Neural crest cell (in vitro differentiated cells): ENCODE measurements around the gene EBI3. TPM values are rescaled to one million over a fixed set of nuclear protein-coding genes. Genes with fewer than 3 reads are reported as not detected.

Source experiments
- DNase-seq: peaks from one replicate; pipeline ENCODE4 v3.0.0; 2021; ENCODE audit warnings: low read depth, mixed read lengths, low spot score
- H3K27ac Mint-ChIP-seq: one replicate; pipeline ENCODE4 v1.8.0; 2021; ENCODE audit warnings: mild to moderate bottlenecking, mixed read lengths; ENCODE audit not compliant: unreplicated experiment
- H3K27me3 Mint-ChIP-seq: 2 replicates; pipeline ENCODE4 v1.8.0; 2021; ENCODE audit warnings: low read depth, mild to moderate bottlenecking, mixed read lengths
- H3K36me3 Mint-ChIP-seq: 2 replicates; pipeline ENCODE4 v1.8.0; 2021; ENCODE audit warnings: low read depth, mild to moderate bottlenecking, mixed read lengths
- H3K4me1 Mint-ChIP-seq: 2 replicates; pipeline ENCODE4 v1.8.0; 2021; ENCODE audit warnings: mixed read lengths
- H3K4me3 Mint-ChIP-seq: one replicate; pipeline ENCODE4 v1.8.0; 2021; ENCODE audit warnings: mild to moderate bottlenecking, mixed read lengths
- H3K9me3 Mint-ChIP-seq: 2 replicates; pipeline ENCODE4 v1.8.0; 2021; ENCODE audit warnings: mixed read lengths
- CTCF ChIP-seq: fragments of 200-600 bp; sonication (generic); conservative IDR thresholded peaks from 2 replicates; pipeline ENCODE4 v1.5.0; 2021; ENCODE audit warnings: antibody characterized with exemption, mild to moderate bottlenecking
- total RNA-seq: library from RNA; stranded (reverse); gene quantifications from 2 replicates; pipeline ENCODE4 v1.2.1, GENCODE V29; 2021

The EBI3 gene
- total RNA-seq, 1 donor from 2014 or later: not detected

- H3K4me3 Mint-ChIP-seq: no peak overlapping the region
- peaks cover 10% of the 10 kb centered on the region for H3K36me3 Mint-ChIP-seq
- peak overlapping the region; percentile 78 for H3K27ac Mint-ChIP-seq
- peaks cover 62% of the 10 kb centered on the region for H3K27me3 Mint-ChIP-seq
- peaks cover 10% of the 10 kb centered on the region for H3K9me3 Mint-ChIP-seq
- TF ChIP-seq CTCF: no peak
- no peak for DNase-seq
- H3K4me1 Mint-ChIP-seq: peaks cover 11% of the 10 kb centered on the region
Measured at GRCh38 chr19:4194353-4194752, 35.0 kb upstream of the EBI3 start.

GRCh38 chr19:4196009-4196408, 33.3 kb upstream of the EBI3 start:
- Mint-ChIP-seq H3K36me3 (peaks cover 10% of the 10 kb centered on the region), H3K4me1 (peaks cover 11% of the 10 kb centered on the region), H3K9me3 (peaks cover 10% of the 10 kb centered on the region), H3K27me3 (peaks cover 75% of the 10 kb centered on the region), H3K4me3 (no peak overlapping the region), H3K27ac (no peak overlapping the region)
- no peak for DNase-seq
- TF ChIP-seq CTCF: no peak

- Mint-ChIP-seq H3K9me3 (peaks cover 10% of the 10 kb centered on the region), H3K4me3 (peak overlapping the region; percentile 34), H3K4me1 (peaks cover 11% of the 10 kb centered on the region), H3K36me3 (peaks cover 10% of the 10 kb centered on the region), H3K27me3 (peaks cover 81% of the 10 kb centered on the region), H3K27ac (no peak overlapping the region)
- no peak for TF ChIP-seq CTCF
- DNase-seq: no peak
Measured at GRCh38 chr19:4196587-4197148, 32.7 kb upstream of the EBI3 start.

GRCh38 chr19:4197228-4197624, 32.1 kb upstream of the EBI3 start:
- Mint-ChIP-seq H3K27me3 (peaks cover 87% of the 10 kb centered on the region), H3K4me3 (peak overlapping the region; percentile 34), H3K36me3 (peaks cover 10% of the 10 kb centered on the region), H3K4me1 (peaks cover 11% of the 10 kb centered on the region), H3K9me3 (peaks cover 10% of the 10 kb centered on the region), H3K27ac (no peak overlapping the region)
- no peak for DNase-seq
- no peak for TF ChIP-seq CTCF

GRCh38 chr19:4197625-4198466, 31.5 kb upstream of the EBI3 start:
- H3K36me3 Mint-ChIP-seq: peaks cover 10% of the 10 kb centered on the region
- no peak for TF ChIP-seq CTCF
- no peak overlapping the region for H3K27ac Mint-ChIP-seq
- peaks cover 11% of the 10 kb centered on the region for H3K4me1 Mint-ChIP-seq
- no peak for DNase-seq
- H3K9me3 Mint-ChIP-seq: peaks cover 10% of the 10 kb centered on the region
- H3K4me3 Mint-ChIP-seq: no peak overlapping the region
- peaks cover 93% of the 10 kb centered on the region for H3K27me3 Mint-ChIP-seq
